GM23248 (cell line): Measurements from ENCODE around the gene KCNA2. TPM values are rescaled to one million over a fixed set of nuclear protein-coding genes. Genes with fewer than 3 reads are reported as not detected.
A peak's percentile ranks its signal among the peaks of the same experiment; 100 is the strongest.

Experiments used
- DNase-seq: peaks from one replicate; pipeline ENCODE4 v3.0.0-alpha.2; 2015
- H2AFZ ChIP-seq: fragments of 200-600 bp; sonication (generic); 2 replicates; pipeline ENCODE4 v1.6.1; 2016; ENCODE audit warnings: antibody characterized with exemption
- H3F3A ChIP-seq: fragments of 200-600 bp; sonication (generic); 2 replicates; pipeline ENCODE4 v1.6.1; 2016; ENCODE audit warnings: mild to moderate bottlenecking, antibody characterized with exemption, mixed run types; ENCODE audit not compliant: insufficient read depth
- H3K27ac ChIP-seq: fragments of 200-600 bp; sonication (generic); 2 replicates; pipeline ENCODE4 v1.5.1; 2016; ENCODE audit warnings: mild to moderate bottlenecking
- H3K27me3 ChIP-seq: fragments of 200-600 bp; sonication (generic); replicated peaks from 2 replicates; pipeline ENCODE4 v1.6.1; 2016; ENCODE audit warnings: mild to moderate bottlenecking; ENCODE audit not compliant: insufficient read depth
- H3K36me3 ChIP-seq: fragments of 200-600 bp; sonication (generic); 2 replicates; pipeline ENCODE4 v1.6.1; 2016; ENCODE audit warnings: low read depth, mild to moderate bottlenecking
- H3K4me1 ChIP-seq: fragments of 200-600 bp; sonication (generic); 2 replicates; pipeline ENCODE4 v1.6.1; 2016; ENCODE audit warnings: mild to moderate bottlenecking; ENCODE audit not compliant: insufficient read depth
- H3K4me2 ChIP-seq: fragments of 200-600 bp; sonication (generic); one replicate; pipeline ENCODE4 v1.6.1; 2016; ENCODE audit warnings: mild to moderate bottlenecking; ENCODE audit not compliant: unreplicated experiment
- H3K4me3 ChIP-seq: fragments of 200-600 bp; sonication (generic); 2 replicates; pipeline ENCODE4 v1.5.1; 2016; ENCODE audit warnings: mild to moderate bottlenecking
- H3K79me2 ChIP-seq: fragments of 200-600 bp; sonication (generic); 2 replicates; pipeline ENCODE4 v1.6.1; 2016; ENCODE audit warnings: mild to moderate bottlenecking; ENCODE audit not compliant: insufficient read depth
- H3K9ac ChIP-seq: fragments of 200-600 bp; sonication (generic); 2 replicates; pipeline ENCODE4 v1.6.1; 2016; ENCODE audit warnings: mild to moderate bottlenecking
- H3K9me2 ChIP-seq: fragments of 200-600 bp; sonication (generic); 2 replicates; pipeline ENCODE4 v1.6.1; 2016; ENCODE audit warnings: mixed run types, mild to moderate bottlenecking, moderate library complexity; ENCODE audit not compliant: insufficient read depth
- H3K9me3 ChIP-seq: fragments of 200-600 bp; sonication (generic); one replicate; pipeline ENCODE4 v1.6.1; 2017; ENCODE audit warnings: low read depth
- H4K20me1 ChIP-seq: fragments of 200-600 bp; sonication (generic); 2 replicates; pipeline ENCODE4 v1.6.0; 2016; ENCODE audit not compliant: insufficient read depth
- EZH2 ChIP-seq: fragments of 200-600 bp; sonication (generic); IDR thresholded peaks from 2 replicates; pipeline ENCODE4 v1.6.1; 2018; ENCODE audit warnings: antibody characterized with exemption, mild to moderate bottlenecking; ENCODE audit not compliant: insufficient read depth, poor library complexity, severe bottlenecking
- EZH2phosphoT487 ChIP-seq: fragments of 200-600 bp; sonication (generic); IDR thresholded peaks from 2 replicates; pipeline ENCODE4 v1.6.1; 2018; ENCODE audit warnings: antibody characterized with exemption, moderate library complexity, mild to moderate bottlenecking, low read depth; ENCODE audit not compliant: insufficient read depth
- WGBS, 2 experiments: methylation state at CpG; one replicate each; pipeline ENCODE4 v1.1.6; 2015 to 2017; ENCODE audit warnings: low lambda C conversion rate in 2 of 2, low coverage in 1 of 2; ENCODE audit errors: missing lambda C conversion rate in 2 of 2; 5-methylcytosine and 5-hydroxymethylcytosine counted together
- in situ Hi-C: fragments of 300-500 bp; cut with MboI; formaldehyde crosslinking; loops from 2 replicates; pipeline ENCODE4 v1.15.0; 2020
- polyA plus RNA-seq: library from polyadenylated mRNA; unstranded; fragments of >200 nt; fragmentation: Nextera tagmentation; extraction: Ambion mirVana; gene quantifications from 2 replicates; pipeline ENCODE4 v1.2.1, GENCODE V29; 2016
- total RNA-seq: library from RNA; depleted of rRNA; stranded (reverse); fragments of >200 nt; shearing (Covaris generic); gene quantifications from 2 replicates; pipeline ENCODE4 v1.2.3, GENCODE V29; 2014

KCNA2 gene
- total and polyA plus RNA-seq, 2 experiments from 2014 or later = not detected

GRCh38 chr1:110645821-110646735 lies 39.9 kb upstream of the KCNA2 start:
- in situ Hi-C loops = no loop called here
- Histone ChIP-seq H2AFZ (no peak overlapping the region), H3F3A (peaks cover 10% of the 10 kb centered on the region), H3K9me2 (no peaks in the 10 kb centered on the region), H3K27me3 (peaks cover 9% of the 10 kb centered on the region; the same call in 1 of the 2 replicates), H3K27ac (0 out of 2 replicates have a peak overlapping the region, but pooled peaks have one; percentile 15), H3K4me3 (peak overlapping the region; percentile 18), H3K9ac (no peak overlapping the region), H3K4me1 (peaks cover 16% of the 10 kb centered on the region; the same call in 1 of the 2 replicates), H3K36me3 (no peaks in the 10 kb centered on the region), H3K9me3 (no peaks in the 10 kb centered on the region), H3K79me2 (no peaks in the 10 kb centered on the region), H3K4me2 (peak overlapping the region; percentile 48), H4K20me1 (no peaks in the 10 kb centered on the region)
- peak; percentile 79 for DNase-seq
- TF ChIP-seq EZH2phosphoT487 = no peak
- no peak for TF ChIP-seq EZH2
- 1 to 2% methylated on average over 4 of the region's 4 CpGs for WGBS, 2 experiments

- Histone ChIP-seq H3K4me2 (peak overlapping the region; percentile 48), H3K9ac (no peak overlapping the region), H3K9me2 (no peaks in the 10 kb centered on the region), H3K9me3 (no peaks in the 10 kb centered on the region), H3F3A (peaks cover 10% of the 10 kb centered on the region), H2AFZ (no peak overlapping the region), H4K20me1 (no peaks in the 10 kb centered on the region), H3K79me2 (no peaks in the 10 kb centered on the region), H3K4me3 (no peak overlapping the region), H3K4me1 (peaks cover 16% of the 10 kb centered on the region; the same call in 1 of the 2 replicates), H3K27ac (no peak overlapping the region), H3K27me3 (peaks cover 2% of the 10 kb centered on the region; the same call in 1 of the 2 replicates), H3K36me3 (no peaks in the 10 kb centered on the region)
- in situ Hi-C loops = no loop called here
- TF ChIP-seq EZH2phosphoT487 = no peak
- TF ChIP-seq EZH2 = no peak
- no peak for DNase-seq
Measured at GRCh38 chr1:110645211-110645610, 39.1 kb upstream of the KCNA2 start.

GRCh38 chr1:110643879-110644472 lies 37.8 kb upstream of the KCNA2 start:
- DNase-seq = no peak
- H3K4me1 ChIP-seq = peaks cover 16% of the 10 kb centered on the region; the same call in 1 of the 2 replicates
- no peak overlapping the region for H3K4me3 ChIP-seq
- no peaks in the 10 kb centered on the region for H3K36me3 ChIP-seq
- WGBS, 2 experiments = 4% methylated on average over 4 of the region's 4 CpGs
- H3K27me3 ChIP-seq = no peaks in the 10 kb centered on the region; the same call in none of the 2 replicates
- no peak overlapping the region for H3K27ac ChIP-seq
- in situ Hi-C loops = no loop called here
- no peaks in the 10 kb centered on the region for H3K9me3 ChIP-seq
- no peaks in the 10 kb centered on the region for H4K20me1 ChIP-seq
- H3F3A ChIP-seq = peaks cover 10% of the 10 kb centered on the region
- TF ChIP-seq EZH2phosphoT487 (no peak), EZH2 (no peak)
- no peaks in the 10 kb centered on the region for H3K79me2 ChIP-seq
- no peak overlapping the region for H3K4me2 ChIP-seq
- H3K9me2 ChIP-seq = no peaks in the 10 kb centered on the region
- H3K9ac ChIP-seq = no peak overlapping the region
- H2AFZ ChIP-seq = no peak overlapping the region

GRCh38 chr1:110639724-110640386 lies 33.7 kb upstream of the KCNA2 start:
- no peak overlapping the region for H3K4me2 ChIP-seq
- TF ChIP-seq EZH2 (no peak), EZH2phosphoT487 (no peak)
- in situ Hi-C loops = loop anchor here (10.0 kb wide), 1 partner anchor 145 kb away; no protein-coding TSS in a partner anchor
- DNase-seq = peak; percentile 7
- H3F3A ChIP-seq = no peaks in the 10 kb centered on the region
- 37 to 41% methylated on average over 2 of the region's 2 CpGs for WGBS, 2 experiments
- H3K9me2 ChIP-seq = no peaks in the 10 kb centered on the region
- H2AFZ ChIP-seq = no peak overlapping the region
- H3K4me3 ChIP-seq = no peak overlapping the region
- no peaks in the 10 kb centered on the region for H3K36me3 ChIP-seq
- peaks cover 3% of the 10 kb centered on the region for H3K27me3 ChIP-seq
- no peaks in the 10 kb centered on the region for H3K9me3 ChIP-seq
- no peaks in the 10 kb centered on the region for H3K79me2 ChIP-seq
- no peaks in the 10 kb centered on the region for H4K20me1 ChIP-seq
- H3K9ac ChIP-seq = no peak overlapping the region
- H3K4me1 ChIP-seq = no peaks in the 10 kb centered on the region
- no peak overlapping the region for H3K27ac ChIP-seq
